ENCODE results near the gene GSAP. TPM values are rescaled to one million over a fixed set of nuclear protein-coding genes. Genes with fewer than 3 reads are reported as not detected.

GSAP gene
- total and polyA plus RNA-seq, 2 of the 4 experiments (the other 2 are of a cell fraction) = 1.6 to 1.8 TPM

DNA sequence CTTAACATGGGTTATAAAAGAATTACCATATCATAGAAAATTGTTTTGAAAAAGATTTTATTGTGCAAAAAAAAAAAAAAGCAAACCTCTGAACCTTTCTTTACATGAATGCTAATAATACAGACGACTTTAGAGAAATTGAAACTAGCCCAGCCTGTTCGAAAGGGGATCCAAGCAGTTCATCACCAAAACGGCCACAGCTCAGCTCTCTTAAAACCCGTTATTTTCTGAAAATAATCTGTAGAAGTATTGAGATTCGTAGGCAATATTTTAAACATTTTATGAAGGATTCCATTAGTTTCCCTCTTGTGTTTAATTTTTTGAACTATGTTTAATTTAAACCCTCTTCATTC is 9.9 kb upstream of the GSAP start:
- Histone ChIP-seq H2AFZ (replicated peaks; ENCODE audit: low read length, poor library complexity) (no peak overlapping the region), H3K4me1 (ENCODE audit: control insufficient read depth, insufficient read depth, low read length) (peaks cover 16% of the 10 kb centered on the region), H3K4ac (ENCODE audit: low read depth, low read length) (peak overlapping the region; percentile 86), H3K36me3 (ENCODE audit: control insufficient read depth, insufficient read depth, low read length) (no peaks in the 10 kb centered on the region), H3K27ac (ENCODE audit: insufficient read depth, low read length) (peak overlapping the region; percentile 69; the same call in 1 of the 2 replicates), H3K4me2 (ENCODE audit: low read depth, low read length) (peak overlapping the region; percentile 95), H3K9me1 (ENCODE audit: insufficient read depth, low read length) (peaks cover 9% of the 10 kb centered on the region), H3K9me3 (ENCODE audit: control insufficient read depth, insufficient read depth, low read length) (no peaks in the 10 kb centered on the region), H4K8ac (ENCODE audit: low read depth in 2 of 2, low read length in 2 of 2) (peak overlapping the region in 1 of 2 experiments; percentile 88; a peak in 3 of 4 replicates), H3K4me3 (ENCODE audit: insufficient read depth, low read depth, low read length) (peak overlapping the region; percentile 38), H2BK120ac (ENCODE audit: low read depth, low read length) (peak overlapping the region; percentile 88), H3K27me3 (ENCODE audit: control insufficient read depth, insufficient read depth, low read length) (no peaks in the 10 kb centered on the region), H2BK15ac (ENCODE audit: low read depth, low read length) (no peak overlapping the region; the same call in 2 of the 3 replicates), H4K20me1 (ENCODE audit: insufficient read depth, low read length) (no peaks in the 10 kb centered on the region), H4K91ac (ENCODE audit: insufficient read depth, low read depth, low read length) (no peak overlapping the region), H2AK5ac (ENCODE audit: low read depth, low read length) (no peak overlapping the region), H3K18ac (ENCODE audit: low read depth, low read length) (peak overlapping the region; percentile 89), H3K14ac (replicated peaks; ENCODE audit: low read depth, low read length) (0 out of 2 replicates have a peak overlapping the region, but pooled peaks have one; percentile 51), H2BK20ac (ENCODE audit: low read depth, low read length) (peak overlapping the region; percentile 38), H4K5ac (ENCODE audit: low read depth, low read length) (peak overlapping the region; percentile 40; the same call in 1 of the 2 replicates), H3K9ac (ENCODE audit: low read depth, low read length) (peak overlapping the region; percentile 69), H3K23ac (ENCODE audit: low read depth, low read length) (peak overlapping the region; percentile 77; the same call in 1 of the 2 replicates), H3K56ac (ENCODE audit: extremely low read depth, insufficient read depth, low read length) (peak overlapping the region; percentile 62), H2AK9ac (replicated peaks; ENCODE audit: low read depth, low read length, poor library complexity) (no peak overlapping the region), H2BK5ac (ENCODE audit: low read depth, low read length, poor library complexity, severe bottlenecking) (peak overlapping the region; percentile 97), H3K79me1 (ENCODE audit: low read depth in 1 of 2, low read length in 2 of 2) (no peaks in the 10 kb centered on the region; a peak in 1 of 4 replicates)
- POLR2A ChIA-PET (ENCODE audit: unreplicated experiment) = interaction anchor here (0.6 to 1.3 kb wide), 3 partner anchors 10 to 113 kb away, joined by 3 to 19 read pairs (median 9); partner anchors contain the start of gene GSAP
- ATAC-seq (ENCODE audit: low read depth) = peak; percentile 35
- in situ Hi-C loops (cut with MboI; ENCODE audit: low sequenced_read_pairs) = no loop called here
- CTCF ChIA-PET = interaction anchor here (0.7 to 1.4 kb wide), 3 partner anchors 29 to 111 kb away, joined by 3 to 5 read pairs (median 4); no protein-coding TSS in a partner anchor
- DNase-seq = no peak
- TF ChIP-seq CEBPB (IDR thresholded peaks at IDR 0.05; ENCODE audit: low read depth, low read length) (no peak), POLR2A (IDR thresholded peaks at IDR 0.05; ENCODE audit: low read depth, low read length) (no peak), RFX5 (IDR thresholded peaks at IDR 0.05; ENCODE audit: low read depth, low read length) (no peak), NFE2L2 (IDR thresholded peaks at IDR 0.05; ENCODE audit: low read depth, low read length) (no peak), FOS (IDR thresholded peaks at IDR 0.05; ENCODE audit: low read depth, low read length) (no peak), CTCF (conservative IDR thresholded peaks at IDR 0.05; ENCODE audit: low read depth, low read length) (no peak)
- TF ChIP-seq, protein P1, sequence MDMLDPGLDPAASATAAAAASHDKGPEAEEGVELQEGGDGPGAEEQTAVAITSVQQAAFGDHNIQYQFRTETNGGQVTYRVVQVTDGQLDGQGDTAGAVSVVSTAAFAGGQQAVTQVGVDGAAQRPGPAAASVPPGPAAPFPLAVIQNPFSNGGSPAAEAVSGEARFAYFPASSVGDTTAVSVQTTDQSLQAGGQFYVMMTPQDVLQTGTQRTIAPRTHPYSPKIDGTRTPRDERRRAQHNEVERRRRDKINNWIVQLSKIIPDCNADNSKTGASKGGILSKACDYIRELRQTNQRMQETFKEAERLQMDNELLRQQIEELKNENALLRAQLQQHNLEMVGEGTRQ (IDR thresholded peaks at IDR 0.05; ENCODE audit: low read depth, low read length) = no peak
- dilution Hi-C loops (cut with HindIII; ENCODE audit: low sequenced_read_pairs, unreplicated experiment) = no loop called here
- WGBS, 2 experiments (ENCODE audit: extremely low coverage in 2 of 2, insufficient read length in 1 of 2) = no CpG with 5 or more reads among the region's 5 CpGs
- intact Hi-C loops (cut with micrococcal nuclease) = loop anchor here (1.0 to 5.0 kb wide), 2 partner anchors 113 to 156 kb away; no protein-coding TSS in a partner anchor
- BruUV-seq (replicated peaks) = no TSS peak

Data from IMR-90 (cell line).